Neural progenitor cell (in vitro differentiated cells): ENCODE results near the gene TEX14. TPM values are rescaled to one million over a fixed set of nuclear protein-coding genes. Genes with fewer than 3 reads are reported as not detected.

Source experiments
- DNase-seq: peaks from one replicate; pipeline ENCODE4 v3.0.0-alpha.2; 2016; ENCODE audit warnings: low spot score
- H2AFZ ChIP-seq: fragments of 200-600 bp; sonication (generic); replicated peaks from 2 replicates; pipeline ENCODE4 v1.6.1; 2016; ENCODE audit warnings: antibody characterized with exemption
- H3F3A ChIP-seq: fragments of 200-600 bp; sonication (generic); 2 replicates; pipeline ENCODE4 v1.6.1; 2016; ENCODE audit warnings: antibody characterized with exemption, low read depth
- H3K27ac ChIP-seq: fragments of 200-600 bp; sonication (generic); 2 replicates; pipeline ENCODE4 v1.5.1; 2016; ENCODE audit warnings: mild to moderate bottlenecking
- H3K27me3 ChIP-seq: fragments of 200-600 bp; sonication (generic); 2 replicates; pipeline ENCODE4 v1.6.1; 2016; ENCODE audit warnings: mild to moderate bottlenecking, moderate library complexity
- H3K36me3 ChIP-seq: fragments of 200-600 bp; sonication (generic); 2 replicates; pipeline ENCODE4 v1.5.1; 2016
- H3K4me1 ChIP-seq: fragments of 200-600 bp; sonication (generic); 2 replicates; pipeline ENCODE4 v1.6.1; 2016; ENCODE audit warnings: mixed run types
- H3K4me2 ChIP-seq: fragments of 200-600 bp; sonication (generic); 2 replicates; pipeline ENCODE4 v1.6.1; 2016
- H3K4me3 ChIP-seq: fragments of 200-600 bp; sonication (generic); 2 replicates; pipeline ENCODE4 v1.5.1; 2016
- H3K79me2 ChIP-seq: fragments of 200-600 bp; sonication (generic); 2 replicates; pipeline ENCODE4 v1.6.1; 2016; ENCODE audit warnings: low read depth
- H3K9ac ChIP-seq: fragments of 200-600 bp; sonication (generic); 2 replicates; pipeline ENCODE4 v1.6.1; 2016
- H3K9me3 ChIP-seq: fragments of 200-600 bp; sonication (generic); 2 replicates; pipeline ENCODE4 v1.5.1; 2016; ENCODE audit warnings: low read depth
- H4K20me1 ChIP-seq: fragments of 200-600 bp; sonication (generic); 2 replicates; pipeline ENCODE4 v1.6.1; 2016; ENCODE audit warnings: low read depth
- H3K27ac Mint-ChIP-seq: 3 replicates; pipeline ENCODE4 v1.8.0; 2021; ENCODE audit warnings: mixed read lengths
- H3K27me3 Mint-ChIP-seq: 2 replicates; pipeline ENCODE4 v1.8.0; 2022; ENCODE audit warnings: low read depth, mild to moderate bottlenecking, inconsistent platforms, moderate library complexity, mixed read lengths; ENCODE audit not compliant: insufficient read depth
- H3K36me3 Mint-ChIP-seq: 3 replicates; pipeline ENCODE4 v1.8.0; 2021; ENCODE audit warnings: mixed read lengths
- H3K4me1 Mint-ChIP-seq: 3 replicates; pipeline ENCODE4 v1.8.0; 2021; ENCODE audit warnings: mixed read lengths
- H3K4me3 Mint-ChIP-seq: 3 replicates; pipeline ENCODE4 v1.8.0; 2021; ENCODE audit warnings: mild to moderate bottlenecking, moderate library complexity, mixed read lengths
- H3K9me3 Mint-ChIP-seq: 3 replicates; pipeline ENCODE4 v1.8.0; 2020; ENCODE audit warnings: mixed read lengths
- CTCF ChIP-seq: fragments of 200-600 bp; sonication (generic); IDR thresholded peaks from 2 replicates; pipeline ENCODE4 v1.5.1; 2017; ENCODE audit warnings: antibody characterized with exemption, mild to moderate bottlenecking
- EZH2 ChIP-seq: fragments of 200-600 bp; sonication (generic); IDR thresholded peaks from 2 replicates; pipeline ENCODE4 v1.6.1; 2017; ENCODE audit warnings: antibody characterized with exemption, mild to moderate bottlenecking, moderate library complexity
- EZH2phosphoT487 ChIP-seq: fragments of 200-600 bp; sonication (generic); IDR thresholded peaks from 2 replicates; pipeline ENCODE4 v1.6.1; 2017; ENCODE audit warnings: antibody characterized with exemption
- total RNA-seq: library from RNA; depleted of rRNA; stranded (reverse); fragments of >200 nt; gene quantifications from 2 replicates; pipeline ENCODE4 v1.2.3, GENCODE V29; 2015; ENCODE audit warnings: low replicate concordance

TEX14 gene
- total RNA-seq, 1 donor from 2014 or later: 0.09 TPM

GRCh38 chr17:58515286-58515685 is 176.6 kb downstream of the TEX14 start:
- peaks cover 13% of the 10 kb centered on the region for H3K27me3 Mint-ChIP-seq
- H3K27ac Mint-ChIP-seq: no peak overlapping the region
- H3K79me2 ChIP-seq: peaks cover 35% of the 10 kb centered on the region
- peaks cover 10% of the 10 kb centered on the region for H3K36me3 ChIP-seq
- TF ChIP-seq EZH2 (no peak), CTCF (no peak)
- H3K27me3 ChIP-seq: no peaks in the 10 kb centered on the region
- H4K20me1 ChIP-seq: peaks cover 18% of the 10 kb centered on the region
- peak overlapping the region; percentile 95 for H3K4me2 ChIP-seq
- H3K4me1 ChIP-seq: peaks cover 21% of the 10 kb centered on the region
- no peak overlapping the region for H2AFZ ChIP-seq
- H3K36me3 Mint-ChIP-seq: peaks cover 17% of the 10 kb centered on the region
- no peaks in the 10 kb centered on the region for H3K9me3 Mint-ChIP-seq
- H3K4me3 ChIP-seq: peak overlapping the region; percentile 96
- peaks cover 35% of the 10 kb centered on the region for H3K4me1 Mint-ChIP-seq
- H3F3A ChIP-seq: peaks cover 36% of the 10 kb centered on the region
- peak overlapping the region; percentile 83 for H3K4me3 Mint-ChIP-seq
- no peak overlapping the region for H3K9ac ChIP-seq
- H3K9me3 ChIP-seq: no peaks in the 10 kb centered on the region
- DNase-seq: no peak
- no peak overlapping the region for H3K27ac ChIP-seq

GRCh38 chr17:58514770-58515157 is 177.1 kb downstream of the TEX14 start:
- no peak for TF ChIP-seq CTCF
- no peak for TF ChIP-seq EZH2phosphoT487
- no peak for TF ChIP-seq EZH2

GRCh38 chr17:58513965-58514769 is 177.7 kb downstream of the TEX14 start, which contains the start of gene MTMR4:
MTMR4 (minus strand) TSS chr17:58514638; CDS start chr17:58514407, 231 bp downstream.
- H3K27me3 Mint-ChIP-seq: peaks cover 11% of the 10 kb centered on the region

More at GRCh38 chr17:58514770-58515157, 177.1 kb downstream of the TEX14 start:
- H3K36me3 Mint-ChIP-seq: peaks cover 23% of the 10 kb centered on the region
- peaks cover 36% of the 10 kb centered on the region for H3F3A ChIP-seq
- peak overlapping the region; percentile 83 for H3K4me3 Mint-ChIP-seq
- no peak overlapping the region for H3K27ac ChIP-seq
- peak overlapping the region; percentile 96 for H3K4me3 ChIP-seq
- DNase-seq: no peak
- H3K27ac Mint-ChIP-seq: no peak overlapping the region
- peaks cover 35% of the 10 kb centered on the region for H3K4me1 Mint-ChIP-seq
- peaks cover 35% of the 10 kb centered on the region for H3K79me2 ChIP-seq
- H3K27me3 Mint-ChIP-seq: peaks cover 11% of the 10 kb centered on the region
- peaks cover 10% of the 10 kb centered on the region for H3K36me3 ChIP-seq
- peaks cover 21% of the 10 kb centered on the region for H3K4me1 ChIP-seq
- no peaks in the 10 kb centered on the region for H3K9me3 ChIP-seq
- H3K4me2 ChIP-seq: peak overlapping the region; percentile 95
- H4K20me1 ChIP-seq: peaks cover 18% of the 10 kb centered on the region
- no peak overlapping the region for H3K9ac ChIP-seq
- H3K9me3 Mint-ChIP-seq: no peaks in the 10 kb centered on the region
- H3K27me3 ChIP-seq: no peaks in the 10 kb centered on the region
- peak overlapping the region; percentile 69 for H2AFZ ChIP-seq

More at GRCh38 chr17:58513965-58514769, 177.7 kb downstream of the TEX14 start, which contains the start of gene MTMR4:
- peak within 1 kb of the TSS; percentile 96 for H3K27ac Mint-ChIP-seq
- H3K4me1 Mint-ChIP-seq: peaks cover 35% of the 10 kb centered on the region
- H3K4me3 Mint-ChIP-seq: peak within 1 kb of the TSS; percentile 95
- peak; percentile 96 for DNase-seq
- Histone ChIP-seq H3K27me3 (no peaks in the 10 kb centered on the region), H3F3A (peaks cover 36% of the 10 kb centered on the region), H3K4me3 (peak within 1 kb of the TSS; percentile 96), H3K27ac (no peak within 1 kb of the TSS), H3K9ac (peak within 1 kb of the TSS; percentile 59), H3K4me2 (peak within 1 kb of the TSS; percentile 95), H2AFZ (peak within 1 kb of the TSS; percentile 69), H3K4me1 (peaks cover 21% of the 10 kb centered on the region), H3K79me2 (peaks cover 35% of the 10 kb centered on the region), H3K9me3 (no peaks in the 10 kb centered on the region), H3K36me3 (peaks cover 10% of the 10 kb centered on the region), H4K20me1 (peaks cover 18% of the 10 kb centered on the region)
- TF ChIP-seq EZH2: no peak
- TF ChIP-seq CTCF: no peak
- TF ChIP-seq EZH2phosphoT487: no peak
- H3K9me3 Mint-ChIP-seq: no peaks in the 10 kb centered on the region
- peaks cover 25% of the 10 kb centered on the region for H3K36me3 Mint-ChIP-seq
